ENCODE measurements around the gene MPDU1. TPM values are rescaled to one million over a fixed set of nuclear protein-coding genes. Genes with fewer than 3 reads are reported as not detected.
A peak's percentile ranks its signal among the peaks of the same experiment; 100 is the strongest.

Gene MPDU1
- total RNA-seq, 2 experiments from 2014 or later: 21.3 to 34.5 TPM

DNA sequence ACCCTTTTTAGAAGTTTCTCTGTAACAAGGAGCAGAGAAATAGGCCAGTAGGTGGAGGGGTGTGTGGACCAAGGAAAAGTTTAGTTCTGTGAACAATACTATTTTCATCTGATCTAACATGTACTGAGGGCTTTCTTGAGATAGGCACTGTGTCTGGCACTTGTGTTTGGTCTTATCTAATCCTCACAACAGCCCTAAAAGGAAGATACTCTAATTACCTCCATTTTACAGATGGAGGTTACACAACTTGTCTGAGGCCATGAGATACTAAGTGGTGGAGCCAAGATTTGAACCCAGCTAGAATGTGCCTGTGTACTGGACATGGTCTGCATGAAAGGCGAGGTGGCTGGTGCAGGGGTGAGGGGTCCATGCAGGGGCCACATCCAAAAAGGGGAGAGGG is 30.3 kb upstream of the MPDU1 start:
- Histone ChIP-seq H3K9me2 (ENCODE audit: insufficient read depth, low read length) (no peaks in the 10 kb centered on the region), H3K9me3 (ENCODE audit: low read length) (no peaks in the 10 kb centered on the region), H3K36me3 (ENCODE audit: insufficient read depth, low read length) (no peaks in the 10 kb centered on the region), H4K20me1 (ENCODE audit: insufficient read depth, low read length) (no peaks in the 10 kb centered on the region), H3K27ac (ENCODE audit: low read depth, low read length, poor library complexity, severe bottlenecking) (no peak overlapping the region), H3K4me3 (ENCODE audit: low read depth, low read length, poor library complexity, severe bottlenecking) (no peak overlapping the region), H2AFZ (ENCODE audit: low read length) (peak overlapping the region; percentile 42; the same call in 1 of the 2 replicates), H3K4me2 (ENCODE audit: low read length) (peak overlapping the region; percentile 18), H3K4me1 (ENCODE audit: insufficient read depth, low read length, poor library complexity, severe bottlenecking) (peaks cover 22% of the 10 kb centered on the region), H3K79me2 (ENCODE audit: insufficient read depth, low read depth, low read length) (no peaks in the 10 kb centered on the region)
- no peak for DNase-seq (ENCODE audit: low spot score)
- POLR2A ChIA-PET: interaction anchor here (0.7 to 1.0 kb wide), 2 partner anchors 34 to 67 kb away, joined by 3 read pairs; no protein-coding TSS in a partner anchor
- CTCF ChIA-PET (ENCODE audit: unreplicated experiment): interaction anchor here (0.7 to 0.8 kb wide), 2 partner anchors 31 to 56 kb away, joined by 4 read pairs; no protein-coding TSS in a partner anchor
- no peak for TF ChIP-seq EZH2phosphoT487 (IDR thresholded peaks at IDR 0.05; ENCODE audit: borderline replicate concordance, low read depth, low read length)
- TF ChIP-seq, protein P1, sequence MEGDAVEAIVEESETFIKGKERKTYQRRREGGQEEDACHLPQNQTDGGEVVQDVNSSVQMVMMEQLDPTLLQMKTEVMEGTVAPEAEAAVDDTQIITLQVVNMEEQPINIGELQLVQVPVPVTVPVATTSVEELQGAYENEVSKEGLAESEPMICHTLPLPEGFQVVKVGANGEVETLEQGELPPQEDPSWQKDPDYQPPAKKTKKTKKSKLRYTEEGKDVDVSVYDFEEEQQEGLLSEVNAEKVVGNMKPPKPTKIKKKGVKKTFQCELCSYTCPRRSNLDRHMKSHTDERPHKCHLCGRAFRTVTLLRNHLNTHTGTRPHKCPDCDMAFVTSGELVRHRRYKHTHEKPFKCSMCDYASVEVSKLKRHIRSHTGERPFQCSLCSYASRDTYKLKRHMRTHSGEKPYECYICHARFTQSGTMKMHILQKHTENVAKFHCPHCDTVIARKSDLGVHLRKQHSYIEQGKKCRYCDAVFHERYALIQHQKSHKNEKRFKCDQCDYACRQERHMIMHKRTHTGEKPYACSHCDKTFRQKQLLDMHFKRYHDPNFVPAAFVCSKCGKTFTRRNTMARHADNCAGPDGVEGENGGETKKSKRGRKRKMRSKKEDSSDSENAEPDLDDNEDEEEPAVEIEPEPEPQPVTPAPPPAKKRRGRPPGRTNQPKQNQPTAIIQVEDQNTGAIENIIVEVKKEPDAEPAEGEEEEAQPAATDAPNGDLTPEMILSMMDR (conservative IDR thresholded peaks at IDR 0.05; ENCODE audit: low read length): no peak
- no TSS peak for BruUV-seq (replicated peaks)
- intact Hi-C loops (cut with micrococcal nuclease; ENCODE audit: unreplicated experiment): no loop called here

DNA sequence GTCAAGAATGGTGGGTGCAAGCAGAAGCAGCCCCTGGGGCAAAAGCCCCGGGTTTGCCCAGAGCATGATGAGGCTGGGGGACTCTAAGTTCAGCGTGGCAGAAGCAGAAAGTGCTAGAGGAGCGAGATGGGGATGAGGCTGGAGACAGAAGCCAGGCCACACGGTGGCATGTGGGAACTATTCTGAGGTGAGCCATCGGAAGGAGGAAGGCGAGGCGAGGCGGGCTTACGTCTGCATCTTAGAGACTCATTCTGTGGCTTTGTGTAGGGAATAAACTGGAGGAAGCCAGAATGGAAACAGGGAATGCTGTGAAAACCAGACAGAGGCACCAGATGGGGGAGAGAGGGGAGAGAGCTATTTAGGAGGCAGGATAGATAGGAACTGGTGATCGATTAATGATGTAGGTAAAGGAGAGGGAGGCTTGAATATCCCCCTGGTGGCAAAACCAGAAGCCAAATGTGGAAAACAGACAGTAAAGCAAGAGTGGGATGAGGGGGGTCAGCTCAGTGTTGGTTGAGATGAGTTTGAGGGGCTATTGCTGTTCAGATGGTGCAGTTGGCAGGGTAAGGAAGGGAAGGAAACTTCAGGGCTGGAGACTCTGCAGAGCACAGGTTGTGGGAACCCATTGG is 28.2 kb upstream of the MPDU1 start:
- Histone ChIP-seq H3K79me2 (ENCODE audit: insufficient read depth, low read depth, low read length) (no peaks in the 10 kb centered on the region), H3K4me2 (ENCODE audit: low read length) (no peak overlapping the region), H3K4me1 (ENCODE audit: insufficient read depth, low read length, poor library complexity, severe bottlenecking) (peaks cover 36% of the 10 kb centered on the region), H3K9me2 (ENCODE audit: insufficient read depth, low read length) (no peaks in the 10 kb centered on the region), H3K9me3 (ENCODE audit: low read length) (no peaks in the 10 kb centered on the region), H3K36me3 (ENCODE audit: insufficient read depth, low read length) (no peaks in the 10 kb centered on the region), H3K27ac (ENCODE audit: low read depth, low read length, poor library complexity, severe bottlenecking) (no peak overlapping the region), H4K20me1 (ENCODE audit: insufficient read depth, low read length) (no peaks in the 10 kb centered on the region), H2AFZ (ENCODE audit: low read length) (no peak overlapping the region), H3K4me3 (ENCODE audit: low read depth, low read length, poor library complexity, severe bottlenecking) (no peak overlapping the region)
- POLR2A ChIA-PET: interaction anchor here (0.6 kb wide), 1 partner anchor 166 kb away, joined by 4 read pairs; no protein-coding TSS in a partner anchor
- DNase-seq (ENCODE audit: low spot score): no peak
- CTCF ChIA-PET (ENCODE audit: unreplicated experiment): no interaction called here
- intact Hi-C loops (cut with micrococcal nuclease; ENCODE audit: unreplicated experiment): no loop called here
- TF ChIP-seq, protein P1 (conservative IDR thresholded peaks at IDR 0.05; ENCODE audit: low read length): no peak; the same call in 1 of the 2 replicates
- TF ChIP-seq EZH2phosphoT487 (IDR thresholded peaks at IDR 0.05; ENCODE audit: borderline replicate concordance, low read depth, low read length): no peak
- BruUV-seq (replicated peaks): no TSS peak

DNA sequence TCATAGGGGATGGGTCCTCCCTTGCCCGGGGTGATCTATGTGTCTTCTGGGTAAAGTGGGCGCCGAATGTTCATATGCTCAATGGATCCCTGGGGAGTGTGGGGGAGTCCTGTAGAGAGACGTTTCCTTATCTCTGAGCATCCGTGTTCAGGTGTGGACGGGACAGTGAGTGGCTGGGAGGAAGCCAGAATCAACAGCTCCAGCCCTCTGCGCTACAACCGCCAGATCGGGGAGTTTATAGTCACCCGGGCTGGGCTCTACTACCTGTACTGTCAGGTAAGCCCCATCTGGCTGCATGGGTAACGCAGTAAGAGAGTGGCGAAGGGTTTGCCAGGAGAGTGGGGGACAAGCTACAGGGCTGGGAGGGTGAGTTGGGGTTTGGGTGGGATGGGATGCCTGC is 27.0 kb upstream of the MPDU1 start:
- Histone ChIP-seq H2AFZ (ENCODE audit: low read length) (no peak overlapping the region), H3K9me3 (ENCODE audit: low read length) (no peaks in the 10 kb centered on the region), H3K4me2 (ENCODE audit: low read length) (no peak overlapping the region), H4K20me1 (ENCODE audit: insufficient read depth, low read length) (no peaks in the 10 kb centered on the region), H3K4me3 (ENCODE audit: low read depth, low read length, poor library complexity, severe bottlenecking) (no peak overlapping the region), H3K27ac (ENCODE audit: low read depth, low read length, poor library complexity, severe bottlenecking) (no peak overlapping the region), H3K9me2 (ENCODE audit: insufficient read depth, low read length) (no peaks in the 10 kb centered on the region), H3K79me2 (ENCODE audit: insufficient read depth, low read depth, low read length) (no peaks in the 10 kb centered on the region; the same call in 1 of the 2 replicates), H3K36me3 (ENCODE audit: insufficient read depth, low read length) (no peaks in the 10 kb centered on the region), H3K4me1 (ENCODE audit: insufficient read depth, low read length, poor library complexity, severe bottlenecking) (peaks cover 41% of the 10 kb centered on the region)
- ChIA-PET CTCF (ENCODE audit: unreplicated experiment) (interaction anchor here (0.7 kb wide), 1 partner anchor 318 kb away, joined by 4 read pairs; the partner anchor contains the start of gene PHF23), POLR2A (interaction anchor here (1.0 kb wide), 1 partner anchor 69 kb away, joined by 3 read pairs; no protein-coding TSS in a partner anchor)
- TF ChIP-seq, protein P1 (conservative IDR thresholded peaks at IDR 0.05; ENCODE audit: low read length): no peak
- TF ChIP-seq EZH2phosphoT487 (IDR thresholded peaks at IDR 0.05; ENCODE audit: borderline replicate concordance, low read depth, low read length): no peak
- DNase-seq (ENCODE audit: low spot score): no peak
- intact Hi-C loops (cut with micrococcal nuclease; ENCODE audit: unreplicated experiment): no loop called here
- BruUV-seq (replicated peaks): no TSS peak
